PC-3 (cell line): ENCODE measurements around the gene LIPT2. TPM values are rescaled to one million over a fixed set of nuclear protein-coding genes. Genes with fewer than 3 reads are reported as not detected.

Experiments
- ATAC-seq: fragments of 200-7000 bp; cut with Tn5 transposase; 2 replicates; pipeline ENCODE4 v1.9.1; 2020; ENCODE audit warnings: mild to moderate bottlenecking, moderate library complexity
- BruUV-seq: library from RNA; stranded (reverse); fragments of 400-500 nt; replicated peaks from 2 replicates; lab custom pipeline; 2021; lab: Mats Ljungman, UMichigan
- CTCF ChIA-PET: fragments of 300-600 bp; sonication (Branson Sonifier 250); formaldehyde crosslinking; loops from one replicate; lab custom pipeline; 2022; ENCODE audit warnings: antibody characterized with exemption; lab: Charles Lee
- POLR2A ChIA-PET: fragments of 300-600 bp; sonication (Branson Sonifier 250); formaldehyde crosslinking; loops from one replicate; lab custom pipeline; 2022; ENCODE audit warnings: antibody characterized with exemption; ENCODE audit not compliant: unreplicated experiment; lab: Charles Lee
- DNase-seq: peaks from one replicate; pipeline ENCODE4 v3.0.0-alpha.2; 2015
- H2AFZ ChIP-seq: fragments of 300-600 bp; sonication (generic); 2 replicates; pipeline ENCODE4 v1.6.0; 2016; ENCODE audit warnings: antibody characterized with exemption, low read length
- H3F3A ChIP-seq: fragments of 300-600 bp; sonication (generic); one replicate; pipeline ENCODE4 v1.6.0; 2017; ENCODE audit warnings: antibody characterized with exemption, low read length, control low read depth, mild to moderate bottlenecking; ENCODE audit not compliant: unreplicated experiment
- H3K27ac ChIP-seq: fragments of 300-600 bp; sonication (generic); 2 replicates; pipeline ENCODE4 v1.5.1; 2016; ENCODE audit warnings: mild to moderate bottlenecking, low read length
- H3K27me3 ChIP-seq: fragments of 300-600 bp; sonication (generic); 2 replicates; pipeline ENCODE4 v1.6.1; 2016; ENCODE audit warnings: low read length, mixed read lengths
- H3K36me3 ChIP-seq: fragments of 300-600 bp; sonication (generic); 2 replicates; pipeline ENCODE4 v1.6.1; 2016; ENCODE audit warnings: low read depth, mixed run types, low read length, mixed read lengths
- H3K4me1 ChIP-seq: fragments of 300-600 bp; sonication (generic); 2 replicates; pipeline ENCODE4 v1.5.1; 2016; ENCODE audit warnings: low read length; ENCODE audit not compliant: insufficient read depth
- H3K4me2 ChIP-seq: fragments of 300-600 bp; sonication (generic); 2 replicates; pipeline ENCODE4 v1.6.0; 2016; ENCODE audit warnings: low read length
- H3K4me3 ChIP-seq: fragments of 300-600 bp; sonication (generic); 2 replicates; pipeline ENCODE4 v1.5.1; 2016; ENCODE audit warnings: mild to moderate bottlenecking, low read length, mixed read lengths
- H3K79me2 ChIP-seq: fragments of 300-600 bp; sonication (generic); 2 replicates; pipeline ENCODE4 v1.6.1; 2017; ENCODE audit warnings: low read length, mixed read lengths
- H3K9ac ChIP-seq: fragments of 300-600 bp; sonication (generic); 2 replicates; pipeline ENCODE4 v1.6.0; 2016; ENCODE audit warnings: mild to moderate bottlenecking, low read length
- H3K9me2 ChIP-seq: fragments of 300-600 bp; sonication (generic); replicated peaks from 2 replicates; pipeline ENCODE4 v1.6.1; 2016; ENCODE audit warnings: mixed run types, low read length, mixed read lengths
- H3K9me3 ChIP-seq: fragments of 300-600 bp; sonication (generic); 2 replicates; pipeline ENCODE4 v1.6.1; 2016; ENCODE audit warnings: low read length, mixed read lengths
- H4K20me1 ChIP-seq: fragments of 300-600 bp; sonication (generic); 2 replicates; pipeline ENCODE4 v1.6.1; 2016; ENCODE audit warnings: low read length, mixed read lengths
- CTCF ChIP-seq: fragments of 300-600 bp; sonication (generic); conservative IDR thresholded peaks from 2 replicates; pipeline ENCODE4 v1.5.1; 2017; ENCODE audit warnings: antibody characterized with exemption, low read depth, mild to moderate bottlenecking, low read length
- EZH2 ChIP-seq: fragments of 300-600 bp; sonication (generic); IDR thresholded peaks from one replicate; pipeline ENCODE4 v1.6.1; 2017; ENCODE audit warnings: antibody characterized with exemption, mild to moderate bottlenecking, low read length; ENCODE audit not compliant: unreplicated experiment
- EZH2phosphoT487 ChIP-seq: fragments of 300-600 bp; sonication (generic); IDR thresholded peaks from 2 replicates; pipeline ENCODE4 v1.6.1; 2018; ENCODE audit warnings: mild to moderate bottlenecking, antibody characterized with exemption, low read length, borderline replicate concordance
- intact Hi-C: fragments of 100-400 bp; cut with micrococcal nuclease; formaldehyde crosslinking; loops from 2 replicates; pipeline ENCODE4 v1.9.0; 2023
- total RNA-seq: library from RNA; depleted of rRNA; stranded (reverse); fragments of >200 nt; gene quantifications from 2 replicates; pipeline ENCODE4 v1.2.3, GENCODE V29; 2014

LIPT2 gene
- total RNA-seq, 1 experiment from 2014 or later: 11.3 TPM

GRCh38 chr11:74466916-74467885, 26.3 kb downstream of the LIPT2 start, which contains the start of gene KCNE3:
Gene KCNE3 (minus strand): TSS chr11:74467549. CDS start chr11:74457563, 9,986 bp downstream.
- no peak within 1 kb of the TSS for H3K27ac ChIP-seq
- intact Hi-C loops: no loop called here
- no TSS peak for BruUV-seq
- H3K4me1 ChIP-seq: peaks cover 9% of the 10 kb centered on the region
- ChIA-PET POLR2A (no interaction called here), CTCF (no interaction called here)
- H3K4me3 ChIP-seq: peak within 1 kb of the TSS; percentile 48
- no peaks in the 10 kb centered on the region for H3K27me3 ChIP-seq
- 0 out of 2 replicates have a peak, but pooled peaks cover 2% of the 10 kb centered on the region for H3K9me2 ChIP-seq
- H3F3A ChIP-seq: no peaks in the 10 kb centered on the region
- H3K36me3 ChIP-seq: no peaks in the 10 kb centered on the region
- no peaks in the 10 kb centered on the region for H4K20me1 ChIP-seq
- no peaks in the 10 kb centered on the region for H3K79me2 ChIP-seq
- H3K9ac ChIP-seq: no peak within 1 kb of the TSS
- H3K9me3 ChIP-seq: no peaks in the 10 kb centered on the region
- DNase-seq (no peak), ATAC-seq (peak; percentile 53)
- H2AFZ ChIP-seq: peak within 1 kb of the TSS; percentile 58
- peak within 1 kb of the TSS; percentile 64 for H3K4me2 ChIP-seq
- TF ChIP-seq EZH2 (no peak), CTCF (no peak), EZH2phosphoT487 (no peak)

- no TSS peak for BruUV-seq
- Histone ChIP-seq H3K9me3 (no peaks in the 10 kb centered on the region), H3K9ac (no peak overlapping the region), H3K79me2 (no peaks in the 10 kb centered on the region), H3K4me3 (no peak overlapping the region), H4K20me1 (no peaks in the 10 kb centered on the region), H3F3A (no peaks in the 10 kb centered on the region), H3K27ac (no peak overlapping the region), H2AFZ (no peak overlapping the region), H3K4me1 (peaks cover 17% of the 10 kb centered on the region), H3K27me3 (no peaks in the 10 kb centered on the region), H3K4me2 (no peak overlapping the region), H3K9me2 (no peaks in the 10 kb centered on the region), H3K36me3 (no peaks in the 10 kb centered on the region)
- DNase-seq (peak; percentile 68), ATAC-seq (peak; percentile 58)
- TF ChIP-seq CTCF (no peak), EZH2phosphoT487 (no peak), EZH2 (no peak)
- intact Hi-C loops: no loop called here
- ChIA-PET POLR2A (no interaction called here), CTCF (no interaction called here)
These were observed 28.2 kb downstream of the LIPT2 start for GRCh38 chr11:74465291-74465708.

DNA sequence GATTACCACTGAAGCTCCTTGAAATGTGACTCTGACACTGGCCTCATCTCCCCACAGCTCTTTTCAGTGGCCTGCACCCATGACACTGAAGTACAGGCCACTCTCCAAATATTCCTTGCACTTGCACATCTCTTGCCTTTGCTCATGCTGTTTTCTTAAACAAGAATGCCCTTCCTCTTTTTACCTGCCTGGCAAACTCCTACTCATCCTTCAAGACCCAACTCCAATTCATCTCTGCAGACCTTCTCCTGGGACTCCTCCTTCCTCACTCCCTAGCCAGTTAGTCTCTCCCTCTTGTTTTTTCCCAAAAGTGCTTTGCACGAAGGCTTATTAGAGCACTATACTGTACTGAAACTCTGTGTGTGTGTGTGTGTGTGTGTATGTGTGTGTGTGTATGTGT, 28.8 kb downstream of the LIPT2 start:
- CTCF ChIA-PET: no interaction called here
- no peaks in the 10 kb centered on the region for H3K27me3 ChIP-seq

More for the DNA sequence above, 28.8 kb downstream of the LIPT2 start:
- Histone ChIP-seq H3K9me3 (no peaks in the 10 kb centered on the region), H2AFZ (no peak overlapping the region), H3K27ac (no peak overlapping the region), H3K79me2 (no peaks in the 10 kb centered on the region), H3K36me3 (no peaks in the 10 kb centered on the region), H3K4me3 (no peak overlapping the region), H3K4me2 (no peak overlapping the region), H3K9me2 (no peaks in the 10 kb centered on the region), H3K9ac (no peak overlapping the region), H3K4me1 (peaks cover 19% of the 10 kb centered on the region), H3F3A (no peaks in the 10 kb centered on the region), H4K20me1 (no peaks in the 10 kb centered on the region)
- no TSS peak for BruUV-seq
- TF ChIP-seq EZH2phosphoT487: no peak
- no peak for TF ChIP-seq CTCF
- no peak for TF ChIP-seq EZH2
- DNase-seq: no peak
- ATAC-seq: no peak
- POLR2A ChIA-PET: no interaction called here
- intact Hi-C loops: no loop called here
